OCI-LY7 (cell line): ENCODE data around the gene BRD9. TPM values are rescaled to one million over a fixed set of nuclear protein-coding genes. Genes with fewer than 3 reads are reported as not detected.

Experiments
- BruUV-seq: library from RNA; stranded (reverse); fragments of 400-500 nt; replicated peaks from 2 replicates; lab custom pipeline; 2021; lab: Mats Ljungman, UMichigan
- CTCF ChIA-PET: fragments of 300-600 bp; sonication (Branson Sonifier 250); formaldehyde crosslinking; loops from one replicate; lab custom pipeline; 2022; ENCODE audit warnings: antibody characterized with exemption; ENCODE audit not compliant: unreplicated experiment; lab: Charles Lee
- POLR2A ChIA-PET: fragments of 300-600 bp; sonication (Branson Sonifier 250); formaldehyde crosslinking; loops from one replicate; lab custom pipeline; 2022; ENCODE audit warnings: antibody characterized with exemption; lab: Charles Lee
- DNase-seq: peaks from one replicate; pipeline ENCODE4 v3.0.0-alpha.2; 2015; ENCODE audit warnings: low spot score
- H2AFZ ChIP-seq: fragments of 200-600 bp; sonication (generic), shearing (Covaris generic); 2 replicates; pipeline ENCODE4 v1.6.1; 2014; ENCODE audit warnings: mild to moderate bottlenecking, antibody characterized with exemption, low read length, moderate library complexity
- H3K27ac ChIP-seq: fragments of 200-600 bp; sonication (generic); 2 replicates; pipeline ENCODE4 v1.5.1; 2014; ENCODE audit warnings: mixed run types, low read depth, mild to moderate bottlenecking, moderate library complexity, low read length, inconsistent platforms; ENCODE audit not compliant: poor library complexity, severe bottlenecking
- H3K36me3 ChIP-seq: fragments of 200-600 bp; sonication (generic); 2 replicates; pipeline ENCODE4 v1.6.1; 2014; ENCODE audit warnings: mild to moderate bottlenecking, antibody characterized with exemption, low read length, moderate library complexity, mixed read lengths; ENCODE audit not compliant: insufficient read depth
- H3K4me1 ChIP-seq: fragments of 200-600 bp; sonication (generic); 2 replicates; pipeline ENCODE4 v1.5.1; 2014; ENCODE audit warnings: mild to moderate bottlenecking, low read length; ENCODE audit not compliant: insufficient read depth, poor library complexity, severe bottlenecking
- H3K4me2 ChIP-seq: fragments of 200-600 bp; sonication (generic); 2 replicates; pipeline ENCODE4 v1.6.1; 2014; ENCODE audit warnings: mild to moderate bottlenecking, low read length
- H3K4me3 ChIP-seq: fragments of 200-600 bp; sonication (generic); 2 replicates; pipeline ENCODE4 v1.5.1; 2014; ENCODE audit warnings: mild to moderate bottlenecking, low read depth, low read length; ENCODE audit not compliant: poor library complexity, severe bottlenecking
- H3K79me2 ChIP-seq: fragments of 200-600 bp; sonication (generic); 2 replicates; pipeline ENCODE4 v1.6.1; 2016; ENCODE audit warnings: low read depth, mild to moderate bottlenecking, low read length, moderate library complexity, mixed read lengths; ENCODE audit not compliant: insufficient read depth
- H3K9me2 ChIP-seq: fragments of 200-600 bp; sonication (generic); 2 replicates; pipeline ENCODE4 v1.6.1; 2016; ENCODE audit warnings: mild to moderate bottlenecking, low read length, mixed read lengths; ENCODE audit not compliant: insufficient read depth
- H3K9me3 ChIP-seq: fragments of 200-600 bp; sonication (generic); 2 replicates; pipeline ENCODE4 v1.6.1; 2014; ENCODE audit warnings: mild to moderate bottlenecking, mixed run types, low read length, mixed read lengths
- H4K20me1 ChIP-seq: fragments of 200-600 bp; sonication (generic); 2 replicates; pipeline ENCODE4 v1.6.1; 2014; ENCODE audit warnings: mild to moderate bottlenecking, antibody characterized with exemption, low read length, moderate library complexity, mixed read lengths; ENCODE audit not compliant: insufficient read depth
- CTCF ChIP-seq: fragments of 200-600 bp; sonication (generic); conservative IDR thresholded peaks from 2 replicates; pipeline ENCODE4 v1.5.1; 2014; ENCODE audit warnings: mild to moderate bottlenecking, antibody characterized with exemption, low read length, moderate library complexity, mixed read lengths
- EZH2phosphoT487 ChIP-seq: fragments of 200-600 bp; sonication (generic); IDR thresholded peaks from 2 replicates; pipeline ENCODE4 v1.6.1; 2018; ENCODE audit warnings: low read depth, borderline replicate concordance, mild to moderate bottlenecking, mixed run types, antibody characterized with exemption, low read length, moderate library complexity, mixed read lengths
- intact Hi-C: fragments of 100-400 bp; cut with micrococcal nuclease; formaldehyde crosslinking; loops from one replicate; pipeline ENCODE4 v1.10.0; 2022; ENCODE audit not compliant: unreplicated experiment
- total RNA-seq, 2 experiments: library from RNA; depleted of rRNA in 1 of 2; stranded (reverse); fragments of >200 nt in 1 of 2; shearing (Covaris generic) in 1 of 2; gene quantifications; 2 replicates each; pipeline ENCODE4 v1.2.3, GENCODE V29; 2014 to 2022

Gene BRD9
- total RNA-seq, 2 experiments from 2014 or later: 46.7 to 78.7 TPM

- Histone ChIP-seq H3K4me1 (no peaks in the 10 kb centered on the region), H3K36me3 (peaks cover 7% of the 10 kb centered on the region; the same call in 1 of the 2 replicates), H2AFZ (no peak overlapping the region), H3K79me2 (no peaks in the 10 kb centered on the region), H3K9me3 (no peaks in the 10 kb centered on the region), H3K4me3 (no peak overlapping the region), H3K9me2 (no peaks in the 10 kb centered on the region), H4K20me1 (no peaks in the 10 kb centered on the region), H3K4me2 (no peak overlapping the region), H3K27ac (no peak overlapping the region)
- ChIA-PET POLR2A (no interaction called here), CTCF (no interaction called here)
- no TSS peak for BruUV-seq
- no peak for DNase-seq
- TF ChIP-seq EZH2phosphoT487 (no peak), CTCF (no peak)
- intact Hi-C loops: no loop called here
These were observed 35.8 kb downstream of the BRD9 start for GRCh38 chr5:856531-857425.

DNA sequence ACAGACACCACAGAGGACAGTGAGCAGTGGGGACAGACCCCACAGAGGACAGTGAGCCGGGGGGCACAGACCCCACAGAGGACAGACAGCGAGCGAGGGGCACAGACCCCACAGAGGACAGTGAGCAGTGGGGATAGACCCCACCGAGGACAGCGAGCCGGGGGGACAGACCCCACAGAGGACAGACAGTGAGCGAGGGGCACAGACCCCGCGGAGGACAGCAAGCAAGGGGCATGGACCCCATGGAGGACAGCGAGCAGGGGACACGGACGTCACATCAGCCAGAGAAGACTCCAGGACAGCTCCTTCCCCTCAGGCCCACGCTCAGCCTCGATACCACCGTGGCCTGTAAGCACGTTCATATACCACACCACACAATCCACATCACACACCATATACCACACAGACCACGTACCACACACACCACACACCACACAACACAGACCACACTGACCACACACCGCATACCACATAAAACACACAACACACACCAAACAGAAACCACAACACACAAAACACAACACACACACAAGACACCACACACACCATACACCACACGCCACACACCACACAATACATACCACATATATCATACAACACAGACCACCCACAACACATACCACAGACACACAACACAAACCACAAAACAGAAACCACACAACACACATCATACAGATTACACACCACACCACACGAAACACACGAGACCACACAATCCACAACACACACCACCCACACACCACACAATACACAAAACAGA is 36.6 kb downstream of the BRD9 start:
- no TSS peak for BruUV-seq
- ChIA-PET POLR2A (no interaction called here), CTCF (no interaction called here)
- Histone ChIP-seq H3K9me3 (no peaks in the 10 kb centered on the region), H2AFZ (no peak overlapping the region), H3K27ac (no peak overlapping the region), H3K4me3 (no peak overlapping the region), H3K4me2 (no peak overlapping the region), H3K36me3 (0 out of 2 replicates have a peak, but pooled peaks cover 3% of the 10 kb centered on the region), H3K4me1 (no peaks in the 10 kb centered on the region), H4K20me1 (no peaks in the 10 kb centered on the region), H3K79me2 (no peaks in the 10 kb centered on the region), H3K9me2 (no peaks in the 10 kb centered on the region)
- TF ChIP-seq EZH2phosphoT487 (no peak), CTCF (no peak)
- intact Hi-C loops: no loop called here
- DNase-seq: no peak
